Measurements from ENCODE around the gene TXN. TPM values are rescaled to one million over a fixed set of nuclear protein-coding genes. Genes with fewer than 3 reads are reported as not detected.

The TXN gene
- total RNA-seq, 1 experiment from 2014 or later: 280 TPM

GRCh38 chr9:110254500-110254899 is 1.8 kb downstream of the TXN start:
- Histone ChIP-seq H2BK120ac (ENCODE audit: low read depth, low read length, poor library complexity, severe bottlenecking) (no peak overlapping the region), H2AK5ac (ENCODE audit: insufficient read length, low read length) (no peak overlapping the region), H4K5ac (ENCODE audit: insufficient read length, low read depth, low read length) (no peak overlapping the region), H2BK12ac (ENCODE audit: insufficient read length, low read depth, low read length) (no peak overlapping the region), H3K23ac (ENCODE audit: insufficient read length, low read depth, low read length) (no peak overlapping the region), H2BK20ac (ENCODE audit: low read depth, low read length, poor library complexity, severe bottlenecking) (no peak overlapping the region), H3K56ac (ENCODE audit: insufficient read length, low read depth, low read length) (no peak overlapping the region), H3K14ac (ENCODE audit: insufficient read depth, low read length) (no peak overlapping the region), H3K4me2 (ENCODE audit: insufficient read depth, insufficient read length, low read length) (peak overlapping the region; percentile 90), H3K23me2 (ENCODE audit: insufficient read length, low read depth, low read length, poor library complexity, severe bottlenecking) (peaks cover 4% of the 10 kb centered on the region), H3K4ac (ENCODE audit: low read depth, low read length) (no peak overlapping the region), H4K20me1 (ENCODE audit: control insufficient read depth, insufficient read depth, insufficient read length) (no peaks in the 10 kb centered on the region), H3K9ac (ENCODE audit: extremely low read depth, insufficient read length, low read length) (peak overlapping the region; percentile 7), H3K79me2 (ENCODE audit: insufficient read depth, low read length) (peaks cover 32% of the 10 kb centered on the region; the same call in 1 of the 2 replicates), H4K8ac (replicated peaks; ENCODE audit: insufficient read length, low read depth, low read length) (no peak overlapping the region), H3K4me1 (ENCODE audit: insufficient read depth, low read length) (peaks cover 9% of the 10 kb centered on the region), H2AFZ (ENCODE audit: low read length) (no peak overlapping the region), H3T11ph (ENCODE audit: low read length) (no peak overlapping the region), H3K79me1 (ENCODE audit: insufficient read depth, low read depth, low read length, poor library complexity, severe bottlenecking) (no peaks in the 10 kb centered on the region), H3K9me3 (ENCODE audit: control insufficient read depth, low read depth, low read length) (no peaks in the 10 kb centered on the region), H4K91ac (ENCODE audit: insufficient read length, low read depth, low read length) (no peak overlapping the region), H3K27ac (ENCODE audit: insufficient read length, low read depth, low read length) (no peak overlapping the region), H3K27me3 (ENCODE audit: insufficient read depth, low read length) (no peaks in the 10 kb centered on the region), H3K18ac (ENCODE audit: insufficient read length, low read depth, low read length) (no peak overlapping the region), H2BK5ac (ENCODE audit: insufficient read length, low read length) (no peak overlapping the region), H2BK15ac (ENCODE audit: low read depth, low read length) (no peak overlapping the region)
- Mint-ChIP-seq H3K36me3 (ENCODE audit: insufficient read depth in 1 of 3, low read depth in 3 of 3) (peaks cover 9 to 20% (median 10%) of the 10 kb centered on the region in 3 experiments), H3K4me3 (peak overlapping the region; percentile 92 to 93), H3K27ac (0 out of 7 replicates have a peak overlapping the region, but pooled peaks of 1 of the 3 experiments have one; percentile 2), H3K9me3 (peaks cover 0 to 2% of the 10 kb centered on the region in 2 experiments; a peak in 1 of 5 replicates), H3K27me3 (ENCODE audit: low read depth) (0 out of 2 replicates have a peak, but pooled peaks cover 2% of the 10 kb centered on the region), H3K4me1 (peaks cover 33 to 42% of the 10 kb centered on the region in 2 experiments)
- TF ChIP-seq CTCF (conservative IDR thresholded peaks at IDR 0.05): no peak
- no peak for DNase-seq
- WGBS (ENCODE audit: extremely low coverage, insufficient read length, low lambda C conversion rate): no CpG with 5 or more reads among the region's 2 CpGs

All from H9 (cell line).